Activated naive CD4-positive, alpha-beta T cell treated with anti-CD3 and anti-CD28 coated beads for 36 hours (primary cell): ENCODE measurements around the gene ZNF107. TPM values are rescaled to one million over a fixed set of nuclear protein-coding genes. Genes with fewer than 3 reads are reported as not detected.
"Not testable (repeated sequence)": the region's sequence is repeated elsewhere in the genome, so short reads cannot be mapped to it uniquely, and the experiment has no call there.

Experiments used
- CTCF ChIA-PET: fragments of 350-600 bp; sonication (Branson Sonifier 250); formaldehyde crosslinking; loops from one replicate; lab custom pipeline; 2021; ENCODE audit warnings: antibody characterized with exemption; lab: Charles Lee
- DNase-seq: peaks from one replicate; pipeline ENCODE4 v3.0.0-alpha.2; 2020
- H3K27ac Mint-ChIP-seq: one replicate; pipeline ENCODE4 v1.8.0; 2021; ENCODE audit warnings: mild to moderate bottlenecking, mixed read lengths
- H3K27me3 Mint-ChIP-seq: one replicate; pipeline ENCODE4 v1.8.0; 2021; ENCODE audit warnings: low read depth, mixed read lengths
- H3K36me3 Mint-ChIP-seq: one replicate; pipeline ENCODE4 v1.8.0; 2021; ENCODE audit warnings: low read depth, mixed read lengths
- H3K4me1 Mint-ChIP-seq: one replicate; pipeline ENCODE4 v1.8.0; 2021; ENCODE audit warnings: low read depth, mixed read lengths
- H3K4me3 Mint-ChIP-seq: one replicate; pipeline ENCODE4 v1.8.0; 2021; ENCODE audit warnings: mild to moderate bottlenecking, moderate library complexity, mixed read lengths
- H3K9me3 Mint-ChIP-seq: one replicate; pipeline ENCODE4 v1.8.0; 2021; ENCODE audit warnings: mixed read lengths
- intact Hi-C: fragments of 100-400 bp; cut with micrococcal nuclease; formaldehyde crosslinking; loops from one replicate; pipeline ENCODE4 v1.15.1; 2023
- total RNA-seq, 2 experiments: library from RNA; stranded (reverse); gene quantifications; one replicate each; pipeline ENCODE4 v1.2.3, GENCODE V29; 2021

Gene ZNF107
- total RNA-seq, 2 experiments from 2014 or later: 7.7 to 8.0 TPM

GRCh38 chr7:64653721-64654401 lies 12.1 kb upstream of the ZNF107 start:
- CTCF ChIA-PET: no interaction called here
- no peaks in the 10 kb centered on the region for H3K27me3 Mint-ChIP-seq
- DNase-seq: no peak

GRCh38 chr7:64654796-64655548 lies 11.0 kb upstream of the ZNF107 start:
- Mint-ChIP-seq H3K4me1 (no peaks in the 10 kb centered on the region), H3K27ac (no peak overlapping the region), H3K9me3 (no peaks in the 10 kb centered on the region), H3K36me3 (no peaks in the 10 kb centered on the region), H3K4me3 (no peak overlapping the region), H3K27me3 (no peaks in the 10 kb centered on the region)
- intact Hi-C loops: no loop called here
- no peak for DNase-seq
- CTCF ChIA-PET: no interaction called here

More at GRCh38 chr7:64653721-64654401, 12.1 kb upstream of the ZNF107 start:
- Mint-ChIP-seq H3K4me1 (no peaks in the 10 kb centered on the region), H3K4me3 (no peak overlapping the region), H3K36me3 (no peaks in the 10 kb centered on the region), H3K27ac (no peak overlapping the region), H3K9me3 (no peaks in the 10 kb centered on the region)
- intact Hi-C loops: no loop called here

DNA sequence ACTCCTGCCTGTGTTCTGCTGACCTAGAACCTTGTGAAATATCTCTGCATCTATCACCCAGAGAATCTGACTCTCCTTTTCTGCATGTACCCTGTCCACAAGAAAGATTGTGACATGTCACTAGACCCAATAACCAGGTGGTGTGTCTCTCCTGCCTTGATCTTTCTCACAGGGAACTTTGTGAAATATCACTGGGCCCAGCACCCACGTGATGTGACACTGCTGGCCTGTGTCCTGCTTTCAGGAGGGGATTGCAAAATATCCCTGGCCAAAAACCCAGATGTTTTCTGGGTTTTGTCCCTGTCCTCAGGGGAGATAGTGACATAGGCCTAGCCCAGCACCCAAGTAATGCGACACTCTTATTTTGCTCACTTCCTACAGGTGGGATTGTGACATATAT lies 10.1 kb upstream of the ZNF107 start:
- DNase-seq: no peak
- intact Hi-C loops: no loop called here
- no peaks in the 10 kb centered on the region for H3K4me1 Mint-ChIP-seq
- H3K36me3 Mint-ChIP-seq: no peaks in the 10 kb centered on the region
- CTCF ChIA-PET: no interaction called here
- no peaks in the 10 kb centered on the region for H3K27me3 Mint-ChIP-seq
- H3K27ac Mint-ChIP-seq: no peak overlapping the region
- H3K4me3 Mint-ChIP-seq: no peak overlapping the region
- no peaks in the 10 kb centered on the region for H3K9me3 Mint-ChIP-seq

DNA sequence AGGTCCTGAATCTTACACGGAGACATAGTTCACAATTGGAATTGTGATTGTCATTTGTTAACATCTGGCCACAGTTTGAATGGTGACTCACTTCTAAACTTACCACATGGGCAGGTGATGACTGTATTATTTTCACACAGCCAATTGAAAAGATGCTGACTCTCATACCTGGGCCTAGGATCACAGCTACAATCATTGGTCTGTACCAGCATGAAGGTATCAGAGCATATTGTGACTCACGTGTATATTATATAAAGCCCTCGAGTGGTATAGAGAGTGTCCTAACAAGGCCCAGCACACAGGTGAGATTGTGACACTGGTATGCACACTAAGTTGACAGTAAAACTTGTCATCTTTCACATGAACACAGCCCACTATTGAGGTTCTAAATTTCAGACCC lies 9.4 kb upstream of the ZNF107 start:
- CTCF ChIA-PET: no interaction called here
- H3K36me3 Mint-ChIP-seq: peaks cover 5% of the 10 kb centered on the region
- no peaks in the 10 kb centered on the region for H3K27me3 Mint-ChIP-seq
- H3K4me1 Mint-ChIP-seq: peaks cover 2% of the 10 kb centered on the region
- DNase-seq: no peak
- H3K27ac Mint-ChIP-seq: no peak overlapping the region
- no peak overlapping the region for H3K4me3 Mint-ChIP-seq
- peaks cover 6% of the 10 kb centered on the region for H3K9me3 Mint-ChIP-seq
- intact Hi-C loops: no loop called here

GRCh38 chr7:64662091-64662490 lies 3.8 kb upstream of the ZNF107 start:
- peaks cover 16% of the 10 kb centered on the region for H3K36me3 Mint-ChIP-seq
- H3K27me3 Mint-ChIP-seq, H3K4me3 Mint-ChIP-seq, H3K27ac Mint-ChIP-seq, DNase-seq, intact Hi-C loops, CTCF ChIA-PET: not testable (repeated sequence)
- H3K4me1 Mint-ChIP-seq: peaks cover 24% of the 10 kb centered on the region
- H3K9me3 Mint-ChIP-seq: peaks cover 15% of the 10 kb centered on the region

GRCh38 chr7:64666663-64667050 lies 724 bp downstream of the ZNF107 start:
- peak overlapping the region; percentile 96 for H3K27ac Mint-ChIP-seq

GRCh38 chr7:64667311-64667710 lies 1.4 kb downstream of the ZNF107 start:
- peaks cover 23% of the 10 kb centered on the region for H3K9me3 Mint-ChIP-seq
- H3K4me1 Mint-ChIP-seq: peaks cover 50% of the 10 kb centered on the region
- H3K36me3 Mint-ChIP-seq: peaks cover 53% of the 10 kb centered on the region
- H3K4me3 Mint-ChIP-seq: peak overlapping the region; percentile 95
- intact Hi-C loops: loop anchor here (2.0 to 5.0 kb wide), 5 partner anchors 355 to 1205 kb away; partner anchors contain the start of genes VKORC1L1, ZNF736 and ZNF92
- no peak for DNase-seq
- CTCF ChIA-PET: interaction anchor here (1.1 kb wide), 1 partner anchor 105 kb away, joined by 3 read pairs; the partner anchor contains the start of gene ZNF680
- no peaks in the 10 kb centered on the region for H3K27me3 Mint-ChIP-seq
- H3K27ac Mint-ChIP-seq: peak overlapping the region; percentile 96

More at GRCh38 chr7:64666663-64667050, 724 bp downstream of the ZNF107 start:
- DNase-seq: no peak
- Mint-ChIP-seq H3K27me3 (no peaks in the 10 kb centered on the region), H3K36me3 (peaks cover 51% of the 10 kb centered on the region), H3K9me3 (peaks cover 25% of the 10 kb centered on the region), H3K4me1 (peaks cover 50% of the 10 kb centered on the region), H3K4me3 (peak overlapping the region; percentile 95)
- CTCF ChIA-PET: interaction anchor here (1.1 kb wide), 1 partner anchor 104 kb away, joined by 3 read pairs; the partner anchor contains the start of gene ZNF680
- intact Hi-C loops: loop anchor here (1.0 to 5.0 kb wide), 6 partner anchors 128 to 1206 kb away; partner anchors contain the start of genes VKORC1L1, ZNF138, ZNF736 and ZNF92

DNA sequence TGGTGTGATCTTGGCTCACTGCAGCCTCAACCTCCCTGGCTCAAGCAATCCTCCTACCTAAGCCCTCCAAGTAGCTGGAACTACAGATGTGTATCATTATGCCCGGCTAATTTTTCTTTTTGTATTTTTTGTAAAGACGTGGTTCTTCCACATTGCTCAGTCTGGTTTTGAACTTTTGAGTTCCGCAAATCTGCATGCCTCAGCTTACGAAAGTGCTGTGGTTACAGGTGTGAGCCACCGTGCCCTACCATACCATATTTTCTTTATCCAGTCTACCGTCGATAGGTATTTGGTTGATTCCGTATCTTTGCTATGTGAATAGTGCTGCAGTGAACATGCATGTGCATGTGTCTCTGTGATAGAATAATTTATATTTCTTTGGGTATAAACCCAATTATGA lies 6.5 kb downstream of the ZNF107 start:
- no peak for DNase-seq
- Mint-ChIP-seq H3K4me1 (peaks cover 55% of the 10 kb centered on the region), H3K4me3 (no peak overlapping the region), H3K27ac (no peak overlapping the region), H3K36me3 (peaks cover 83% of the 10 kb centered on the region), H3K9me3 (peaks cover 49% of the 10 kb centered on the region), H3K27me3 (no peaks in the 10 kb centered on the region)
- CTCF ChIA-PET: no interaction called here
- intact Hi-C loops: no loop called here

- intact Hi-C loops: no loop called here
These were observed 19.2 kb downstream of the ZNF107 start for GRCh38 chr7:64685091-64685490.

DNA sequence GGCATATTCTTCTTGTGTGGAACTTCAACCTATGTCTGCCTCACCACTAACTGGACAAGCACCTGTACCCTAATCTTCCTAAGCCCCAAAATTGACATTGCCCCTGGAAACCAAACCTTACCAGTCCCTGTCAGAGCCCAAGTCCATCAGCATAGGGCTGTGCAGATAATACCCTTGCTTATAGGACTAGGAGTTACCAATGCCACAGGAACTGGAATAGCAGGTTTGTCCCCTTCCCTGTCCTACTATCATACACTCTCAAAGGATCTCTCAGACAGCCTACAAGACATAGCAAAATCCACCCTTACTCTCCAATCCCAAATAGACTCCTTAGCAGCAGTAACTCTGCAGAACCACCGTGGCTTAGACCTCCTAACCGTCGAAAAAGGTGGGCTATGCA lies 19.8 kb downstream of the ZNF107 start:
- Mint-ChIP-seq H3K27me3 (no peaks in the 10 kb centered on the region), H3K9me3 (peaks cover 21% of the 10 kb centered on the region), H3K36me3 (peaks cover 5% of the 10 kb centered on the region), H3K27ac (peak overlapping the region; percentile 80), H3K4me3 (no peak overlapping the region), H3K4me1 (peaks cover 34% of the 10 kb centered on the region)
- CTCF ChIA-PET: interaction anchor here (0.7 kb wide), 1 partner anchor 319 kb away, joined by 3 read pairs; no protein-coding TSS in a partner anchor
- no peak for DNase-seq
- intact Hi-C loops: no loop called here

More at GRCh38 chr7:64685091-64685490, 19.2 kb downstream of the ZNF107 start:
- no peak for DNase-seq
- Mint-ChIP-seq H3K27me3 (no peaks in the 10 kb centered on the region), H3K27ac (no peak overlapping the region), H3K4me3 (no peak overlapping the region), H3K36me3 (no peaks in the 10 kb centered on the region), H3K9me3 (peaks cover 21% of the 10 kb centered on the region), H3K4me1 (peaks cover 34% of the 10 kb centered on the region)
- CTCF ChIA-PET: no interaction called here

DNA sequence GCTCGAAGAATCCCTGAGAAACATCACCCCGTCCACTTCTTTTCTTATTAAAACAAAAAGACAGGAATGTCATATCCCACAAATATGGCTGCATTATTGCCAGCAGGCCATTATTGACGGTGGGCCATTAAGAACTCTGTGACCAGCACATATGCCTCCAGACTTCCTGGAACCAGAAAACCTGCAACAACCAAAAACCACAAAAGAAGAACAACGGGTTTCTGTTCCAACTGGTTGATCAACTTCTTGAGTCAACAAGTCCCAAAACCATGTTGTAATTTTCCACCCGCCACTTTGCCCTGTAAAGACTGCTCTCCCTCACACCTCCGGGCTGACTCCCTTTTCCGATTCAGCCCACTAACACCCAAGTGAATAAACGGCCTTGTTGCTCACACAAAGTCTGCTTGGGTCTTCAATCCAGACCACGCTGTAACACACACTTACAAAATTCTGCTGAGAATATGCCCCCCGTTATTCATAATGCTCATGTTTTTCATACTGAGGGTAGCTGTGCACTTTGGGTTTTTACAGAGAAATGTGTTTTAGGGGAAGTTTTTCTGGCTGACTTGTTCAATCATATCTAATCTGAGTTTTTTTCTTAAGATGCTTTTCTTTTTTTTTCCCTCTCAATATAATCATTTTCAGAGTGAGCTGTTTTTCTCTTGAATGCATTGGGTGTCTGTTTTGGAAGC lies 20.7 kb downstream of the ZNF107 start:
- H3K4me3 Mint-ChIP-seq: no peak overlapping the region
- intact Hi-C loops: no loop called here
- H3K27me3 Mint-ChIP-seq: no peaks in the 10 kb centered on the region
- peak; percentile 47 for DNase-seq
- CTCF ChIA-PET: interaction anchor here (0.7 kb wide), 1 partner anchor 318 kb away, joined by 3 read pairs; no protein-coding TSS in a partner anchor
- H3K36me3 Mint-ChIP-seq: peaks cover 13% of the 10 kb centered on the region
- peaks cover 23% of the 10 kb centered on the region for H3K9me3 Mint-ChIP-seq
- peaks cover 34% of the 10 kb centered on the region for H3K4me1 Mint-ChIP-seq
- peak overlapping the region; percentile 80 for H3K27ac Mint-ChIP-seq

- Mint-ChIP-seq H3K27me3 (no peaks in the 10 kb centered on the region), H3K36me3 (peaks cover 19% of the 10 kb centered on the region), H3K9me3 (peaks cover 23% of the 10 kb centered on the region), H3K4me3 (no peak overlapping the region), H3K27ac (peak overlapping the region; percentile 80), H3K4me1 (peaks cover 34% of the 10 kb centered on the region)
- DNase-seq: no peak
- CTCF ChIA-PET: interaction anchor here (1.1 kb wide), 1 partner anchor 124 kb away, joined by 3 read pairs; the partner anchor contains the start of gene ZNF680
- intact Hi-C loops: no loop called here
These were observed 21.3 kb downstream of the ZNF107 start for GRCh38 chr7:64687249-64687648.
